Testis (tissue), 3 donors: Measurements from ENCODE around the gene TM4SF20. TPM values are rescaled to one million over a fixed set of nuclear protein-coding genes. Genes with fewer than 3 reads are reported as not detected.
A peak's percentile ranks its signal among the peaks of the same experiment; 100 is the strongest.

Experiments used
- DNase-seq: peaks from one replicate; pipeline ENCODE4 v3.0.0-alpha.2; 2019
- H3K27ac ChIP-seq, 2 donors: fragments of 200-600 bp; sonication (generic); one replicate each; pipeline ENCODE4 v1.5.1; 2019
- H3K27me3 ChIP-seq: fragments of 200-600 bp; sonication (generic); one replicate; pipeline ENCODE4 v1.5.1; 2019
- H3K36me3 ChIP-seq: fragments of 200-600 bp; sonication (generic); one replicate; pipeline ENCODE4 v1.5.1; 2017; ENCODE audit warnings: low read depth; ENCODE audit errors: missing control alignments
- H3K4me1 ChIP-seq: fragments of 200-600 bp; sonication (generic); one replicate; pipeline ENCODE4 v1.5.1; 2019
- H3K4me3 ChIP-seq, 2 donors: fragments of 200-600 bp; sonication (generic); one replicate each; pipeline ENCODE4 v1.5.1; 2017 to 2019
- H3K9me3 ChIP-seq: fragments of 200-600 bp; sonication (generic); one replicate; pipeline ENCODE4 v1.5.1; 2017
- POLR2A ChIP-seq: fragments of 450-650 bp; IDR thresholded peaks from one replicate; pipeline ENCODE4 v1.6.1; 2017; ENCODE audit warnings: antibody characterized with exemption, mild to moderate bottlenecking, moderate library complexity
- WGBS, 2 donors: methylation state at CpG; one replicate each; pipeline ENCODE4 v1.1.5; 2018; 5-methylcytosine and 5-hydroxymethylcytosine counted together
- intact Hi-C: fragments of 100-400 bp; cut with DNase I; formaldehyde crosslinking; loops from one replicate; pipeline ENCODE4 v1.15.1; 2023; ENCODE audit warnings: low total_unique reads
- polyA plus RNA-seq: library from polyadenylated mRNA; stranded (reverse); fragments of 350-450 nt; fragmentation: Illumina TruSeq; extraction: RNeasy Lipid Tissue Mini Kit (QIAGEN cat#74804); gene quantifications from one replicate; pipeline ENCODE4 v1.2.3, GENCODE V29; 2014; ENCODE audit warnings: low read depth, low replicate concordance; ENCODE audit not compliant: insufficient read depth
- total RNA-seq, 2 donors: library from RNA; depleted of rRNA; stranded (reverse); fragments of >200 nt; gene quantifications; one replicate each; pipeline ENCODE4 v1.2.3, GENCODE V29; 2016
- TF ChIP-seq, protein P1 (sequence below), 3 experiments: fragments of 450-650 bp in 2 of 3; fragments of 200-600 bp in 1 of 3; sonication (generic) in 1 of 3; IDR thresholded peaks; one replicate each; pipeline ENCODE4 v1.5.1; 2016 to 2019; ENCODE audit warnings: antibody characterized with exemption in 3 of 3, mild to moderate bottlenecking in 2 of 3, moderate library complexity in 1 of 3

The TM4SF20 gene
- total and polyA plus RNA-seq, 3 donors from 2014 or later = 0.79 to 5.5 (median 2.2) TPM

DNA sequence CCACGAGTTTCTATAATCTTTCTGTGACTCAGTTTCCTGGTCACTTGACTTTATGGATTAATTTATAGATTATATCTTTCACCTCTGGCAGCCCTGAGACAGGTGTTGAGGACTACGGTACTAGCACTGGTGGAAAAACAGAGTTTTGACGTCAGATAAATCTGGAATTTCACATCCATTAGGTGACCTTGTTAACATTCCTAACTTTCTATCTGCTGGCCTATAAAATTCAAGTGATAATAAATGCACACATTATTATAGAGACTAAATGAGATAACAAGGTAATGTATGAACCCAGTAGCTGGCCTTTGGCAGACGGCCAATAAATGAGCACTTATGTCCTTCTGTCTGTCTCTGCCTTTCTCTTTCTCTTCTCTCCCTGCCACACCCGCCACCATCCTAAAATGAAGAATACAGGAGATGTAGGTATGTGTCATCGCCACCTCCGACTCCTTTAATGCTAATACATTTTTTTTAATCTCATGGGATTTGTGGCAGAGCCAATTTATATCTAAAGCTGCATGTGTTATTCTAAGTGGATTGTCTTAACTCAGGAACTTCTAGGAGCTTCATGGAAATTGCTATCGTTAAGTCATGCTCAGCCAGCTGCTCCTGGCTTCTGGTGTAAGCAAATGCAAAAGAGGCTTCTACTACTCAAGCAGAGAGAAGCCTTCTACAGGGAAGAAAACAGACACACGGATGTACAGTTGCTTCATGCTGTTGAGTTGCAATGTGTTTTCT, 2.3 kb downstream of the TM4SF20 start:
- intact Hi-C loops = no loop called here
- no peaks in the 10 kb centered on the region for H3K36me3 ChIP-seq
- no peak for DNase-seq
- no peak for TF ChIP-seq POLR2A
- TF ChIP-seq, protein P1, sequence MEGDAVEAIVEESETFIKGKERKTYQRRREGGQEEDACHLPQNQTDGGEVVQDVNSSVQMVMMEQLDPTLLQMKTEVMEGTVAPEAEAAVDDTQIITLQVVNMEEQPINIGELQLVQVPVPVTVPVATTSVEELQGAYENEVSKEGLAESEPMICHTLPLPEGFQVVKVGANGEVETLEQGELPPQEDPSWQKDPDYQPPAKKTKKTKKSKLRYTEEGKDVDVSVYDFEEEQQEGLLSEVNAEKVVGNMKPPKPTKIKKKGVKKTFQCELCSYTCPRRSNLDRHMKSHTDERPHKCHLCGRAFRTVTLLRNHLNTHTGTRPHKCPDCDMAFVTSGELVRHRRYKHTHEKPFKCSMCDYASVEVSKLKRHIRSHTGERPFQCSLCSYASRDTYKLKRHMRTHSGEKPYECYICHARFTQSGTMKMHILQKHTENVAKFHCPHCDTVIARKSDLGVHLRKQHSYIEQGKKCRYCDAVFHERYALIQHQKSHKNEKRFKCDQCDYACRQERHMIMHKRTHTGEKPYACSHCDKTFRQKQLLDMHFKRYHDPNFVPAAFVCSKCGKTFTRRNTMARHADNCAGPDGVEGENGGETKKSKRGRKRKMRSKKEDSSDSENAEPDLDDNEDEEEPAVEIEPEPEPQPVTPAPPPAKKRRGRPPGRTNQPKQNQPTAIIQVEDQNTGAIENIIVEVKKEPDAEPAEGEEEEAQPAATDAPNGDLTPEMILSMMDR (IDR thresholded peaks at IDR 0.05) = no peak
- WGBS, 2 donors = 66 to 67% methylated on average over 9 of the region's 9 CpGs
- no peak overlapping the region for H3K4me3 ChIP-seq
- H3K9me3 ChIP-seq = no peaks in the 10 kb centered on the region
- no peaks in the 10 kb centered on the region for H3K27me3 ChIP-seq
- no peak overlapping the region for H3K27ac ChIP-seq
- no peaks in the 10 kb centered on the region for H3K4me1 ChIP-seq

DNA sequence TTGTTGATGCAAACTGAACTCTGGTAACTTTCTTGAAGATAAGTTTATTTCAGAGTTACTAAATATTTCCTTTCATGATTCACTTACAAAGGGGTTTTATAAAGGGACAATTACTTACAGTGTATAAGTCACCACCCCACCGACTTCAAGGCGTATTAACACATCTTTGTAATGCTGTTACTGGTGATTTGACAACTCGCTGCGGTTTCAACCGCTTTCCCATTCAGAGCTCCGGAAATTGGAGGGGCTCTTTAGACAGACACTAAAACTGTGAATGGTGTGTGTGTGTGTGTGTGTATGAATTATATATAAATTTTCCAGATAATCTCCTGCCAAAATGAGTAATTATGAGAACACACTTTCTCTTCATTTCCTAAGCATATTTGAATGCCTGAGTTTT, 4.9 kb downstream of the TM4SF20 start:
- H3K36me3 ChIP-seq = no peaks in the 10 kb centered on the region
- intact Hi-C loops = no loop called here
- TF ChIP-seq, protein P1 (IDR thresholded peaks at IDR 0.05) = no peak
- no peak for TF ChIP-seq POLR2A
- no peak overlapping the region for H3K27ac ChIP-seq
- no peak for DNase-seq
- no peak overlapping the region for H3K4me3 ChIP-seq
- H3K27me3 ChIP-seq = no peaks in the 10 kb centered on the region
- no peaks in the 10 kb centered on the region for H3K4me1 ChIP-seq
- no peaks in the 10 kb centered on the region for H3K9me3 ChIP-seq
- 19 to 28% methylated on average over 6 of the region's 6 CpGs for WGBS, 2 donors

DNA sequence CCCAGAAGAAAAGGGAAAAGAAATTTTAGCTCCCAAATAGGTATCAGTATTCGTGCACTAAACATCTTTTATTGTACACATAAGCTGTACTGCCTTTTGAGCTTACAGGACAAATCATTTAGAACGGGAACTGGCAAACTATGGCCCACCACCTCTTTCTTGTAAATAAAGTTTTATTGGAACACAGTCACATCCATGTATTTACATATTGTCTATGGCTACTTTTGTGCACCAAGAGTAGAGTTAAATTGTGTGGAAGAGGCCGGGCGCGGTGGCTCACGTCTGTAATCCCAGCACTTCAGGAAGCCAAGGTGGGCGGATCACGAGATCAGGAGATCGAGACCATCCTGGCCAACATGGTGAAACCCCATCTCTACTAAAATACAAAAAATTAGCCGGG, 5.7 kb downstream of the TM4SF20 start:
- WGBS, 2 donors = 78 to 86% methylated on average over 10 of the region's 10 CpGs
- H3K9me3 ChIP-seq = no peaks in the 10 kb centered on the region
- no peaks in the 10 kb centered on the region for H3K36me3 ChIP-seq
- TF ChIP-seq, protein P1 (IDR thresholded peaks at IDR 0.05) = no peak
- no peak for TF ChIP-seq POLR2A
- intact Hi-C loops = no loop called here
- H3K27ac ChIP-seq = no peak overlapping the region
- no peaks in the 10 kb centered on the region for H3K4me1 ChIP-seq
- DNase-seq = no peak
- no peak overlapping the region for H3K4me3 ChIP-seq
- H3K27me3 ChIP-seq = no peaks in the 10 kb centered on the region

GRCh38 chr2:227370791-227371312, 8.3 kb downstream of the TM4SF20 start:
- Histone ChIP-seq H3K36me3 (no peaks in the 10 kb centered on the region), H3K9me3 (no peaks in the 10 kb centered on the region), H3K27me3 (no peaks in the 10 kb centered on the region), H3K4me1 (no peaks in the 10 kb centered on the region), H3K4me3 (no peak overlapping the region), H3K27ac (no peak overlapping the region)
- intact Hi-C loops = no loop called here
- DNase-seq = peak; percentile 31
- 71 to 78% methylated on average over 9 of the region's 9 CpGs for WGBS, 2 donors
- no peak for TF ChIP-seq POLR2A
- TF ChIP-seq, protein P1 (IDR thresholded peaks at IDR 0.05) = no peak

- TF ChIP-seq POLR2A = no peak
- TF ChIP-seq, protein P1 (IDR thresholded peaks at IDR 0.05) = no peak
- H3K36me3 ChIP-seq = no peaks in the 10 kb centered on the region
- H3K27me3 ChIP-seq = no peaks in the 10 kb centered on the region
- H3K4me3 ChIP-seq = no peak overlapping the region
- H3K27ac ChIP-seq = no peak overlapping the region
- no peaks in the 10 kb centered on the region for H3K9me3 ChIP-seq
- intact Hi-C loops = no loop called here
- DNase-seq = no peak
- H3K4me1 ChIP-seq = no peaks in the 10 kb centered on the region
- WGBS, 2 donors = 88 to 92% methylated on average over 8 of the region's 8 CpGs
Measured at GRCh38 chr2:227370092-227370491, 9.0 kb downstream of the TM4SF20 start.
